ENCODE measurements around the gene FHIT.

FHIT gene

DNA sequence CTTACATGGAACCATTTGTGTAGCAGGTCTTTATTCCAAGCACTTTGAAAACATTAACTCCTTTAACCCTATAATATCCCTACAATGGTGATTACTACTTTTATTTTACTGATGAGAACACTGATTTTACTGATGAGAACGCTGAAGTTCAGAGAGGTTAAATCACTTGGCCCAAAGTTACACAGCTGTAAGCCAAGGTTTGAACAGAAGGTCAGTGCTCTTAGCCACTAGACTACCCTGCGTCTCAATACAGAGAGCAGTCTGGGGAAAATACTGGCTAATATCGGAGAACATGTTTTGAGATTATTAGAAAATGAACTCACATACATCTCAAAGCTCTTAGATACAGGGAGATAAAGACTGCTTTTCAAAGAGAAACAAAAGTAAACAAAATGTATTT lies 827.2 kb downstream of the FHIT start:
- no peak for DNase-seq
- Histone ChIP-seq H3K4me1 (no peaks in the 10 kb centered on the region), H3K4me3 (no peak overlapping the region), H3K27me3 (no peaks in the 10 kb centered on the region), H3K27ac (no peak overlapping the region), H3K36me3 (no peaks in the 10 kb centered on the region), H3K9me3 (no peaks in the 10 kb centered on the region)
- intact Hi-C loops (cut with DNase I; ENCODE audit: low total_unique reads): no loop called here
- TF ChIP-seq, protein P1, sequence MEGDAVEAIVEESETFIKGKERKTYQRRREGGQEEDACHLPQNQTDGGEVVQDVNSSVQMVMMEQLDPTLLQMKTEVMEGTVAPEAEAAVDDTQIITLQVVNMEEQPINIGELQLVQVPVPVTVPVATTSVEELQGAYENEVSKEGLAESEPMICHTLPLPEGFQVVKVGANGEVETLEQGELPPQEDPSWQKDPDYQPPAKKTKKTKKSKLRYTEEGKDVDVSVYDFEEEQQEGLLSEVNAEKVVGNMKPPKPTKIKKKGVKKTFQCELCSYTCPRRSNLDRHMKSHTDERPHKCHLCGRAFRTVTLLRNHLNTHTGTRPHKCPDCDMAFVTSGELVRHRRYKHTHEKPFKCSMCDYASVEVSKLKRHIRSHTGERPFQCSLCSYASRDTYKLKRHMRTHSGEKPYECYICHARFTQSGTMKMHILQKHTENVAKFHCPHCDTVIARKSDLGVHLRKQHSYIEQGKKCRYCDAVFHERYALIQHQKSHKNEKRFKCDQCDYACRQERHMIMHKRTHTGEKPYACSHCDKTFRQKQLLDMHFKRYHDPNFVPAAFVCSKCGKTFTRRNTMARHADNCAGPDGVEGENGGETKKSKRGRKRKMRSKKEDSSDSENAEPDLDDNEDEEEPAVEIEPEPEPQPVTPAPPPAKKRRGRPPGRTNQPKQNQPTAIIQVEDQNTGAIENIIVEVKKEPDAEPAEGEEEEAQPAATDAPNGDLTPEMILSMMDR (IDR thresholded peaks at IDR 0.05): no peak

DNA sequence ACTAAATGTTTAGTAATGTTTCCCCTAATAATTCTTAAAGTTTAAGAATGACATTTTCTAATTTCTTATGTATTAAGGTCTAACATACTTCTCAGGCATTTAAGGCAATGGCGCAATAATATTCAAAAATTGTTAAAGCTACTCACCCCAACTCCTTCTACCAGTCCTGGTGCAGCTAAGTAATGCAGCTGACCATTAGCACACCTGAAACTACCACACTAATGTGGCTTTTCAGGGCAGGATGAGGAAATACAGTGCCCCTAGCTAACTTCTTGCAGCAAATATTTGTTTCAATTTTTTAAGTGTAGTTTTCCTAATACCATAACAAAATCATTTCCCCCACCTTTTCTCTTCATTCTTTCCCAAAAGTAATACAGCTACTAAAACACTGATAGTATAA lies 827.7 kb downstream of the FHIT start:
- TF ChIP-seq, protein P1 (IDR thresholded peaks at IDR 0.05): no peak

GRCh38 chr3:60421749-60422446 lies 829.4 kb downstream of the FHIT start:
- H3K36me3 ChIP-seq: no peaks in the 10 kb centered on the region
- intact Hi-C loops (cut with DNase I; ENCODE audit: low total_unique reads): no loop called here
- no peaks in the 10 kb centered on the region for H3K4me1 ChIP-seq
- H3K27me3 ChIP-seq: no peaks in the 10 kb centered on the region
- H3K9me3 ChIP-seq: no peaks in the 10 kb centered on the region
- no peak overlapping the region for H3K4me3 ChIP-seq
- H3K27ac ChIP-seq: no peak overlapping the region
- DNase-seq: no peak
- TF ChIP-seq, protein P1 (IDR thresholded peaks at IDR 0.05): no peak

More for the DNA sequence above, 827.7 kb downstream of the FHIT start:
- H3K36me3 ChIP-seq: no peaks in the 10 kb centered on the region
- no peaks in the 10 kb centered on the region for H3K9me3 ChIP-seq
- DNase-seq: no peak
- no peaks in the 10 kb centered on the region for H3K4me1 ChIP-seq
- intact Hi-C loops (cut with DNase I; ENCODE audit: low total_unique reads): no loop called here
- H3K4me3 ChIP-seq: no peak overlapping the region
- no peaks in the 10 kb centered on the region for H3K27me3 ChIP-seq
- H3K27ac ChIP-seq: no peak overlapping the region

- TF ChIP-seq, protein P1 (IDR thresholded peaks at IDR 0.05): no peak
- Histone ChIP-seq H3K27ac (no peak overlapping the region), H3K36me3 (no peaks in the 10 kb centered on the region), H3K27me3 (no peaks in the 10 kb centered on the region), H3K4me1 (no peaks in the 10 kb centered on the region), H3K9me3 (no peaks in the 10 kb centered on the region), H3K4me3 (no peak overlapping the region)
- DNase-seq: no peak
- intact Hi-C loops (cut with DNase I; ENCODE audit: low total_unique reads): no loop called here
Observed at GRCh38 chr3:60417576-60417975, 833.7 kb downstream of the FHIT start.

DNA sequence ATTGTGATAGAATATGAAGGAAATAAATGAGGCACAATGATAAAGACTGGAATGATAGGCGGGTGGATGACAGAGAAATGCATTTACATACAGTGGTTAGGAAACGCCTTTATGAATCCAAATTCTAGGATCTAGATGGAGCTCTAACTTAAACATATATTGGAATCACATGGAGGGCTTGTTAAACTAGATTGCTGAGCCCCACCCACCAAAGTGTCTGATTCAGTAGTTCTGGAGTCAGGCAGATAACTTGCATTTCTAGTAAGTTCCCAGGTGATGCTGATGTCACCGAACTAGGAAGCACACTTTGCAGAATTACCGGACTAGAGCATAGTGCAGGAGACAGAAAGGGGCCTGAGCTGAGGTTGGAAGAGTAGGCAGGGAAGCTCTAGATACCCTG lies 837.2 kb downstream of the FHIT start:
- DNase-seq: no peak
- H3K27ac ChIP-seq: no peak overlapping the region
- H3K4me1 ChIP-seq: no peaks in the 10 kb centered on the region
- H3K27me3 ChIP-seq: no peaks in the 10 kb centered on the region
- H3K36me3 ChIP-seq: no peaks in the 10 kb centered on the region
- TF ChIP-seq, protein P1 (IDR thresholded peaks at IDR 0.05): no peak
- H3K4me3 ChIP-seq: no peak overlapping the region
- no peaks in the 10 kb centered on the region for H3K9me3 ChIP-seq
- intact Hi-C loops (cut with DNase I; ENCODE audit: low total_unique reads): no loop called here

- Histone ChIP-seq H3K27me3 (no peaks in the 10 kb centered on the region), H3K9me3 (no peaks in the 10 kb centered on the region), H3K36me3 (no peaks in the 10 kb centered on the region), H3K27ac (no peak overlapping the region), H3K4me1 (no peaks in the 10 kb centered on the region), H3K4me3 (no peak overlapping the region)
- DNase-seq: no peak
- TF ChIP-seq, protein P1 (IDR thresholded peaks at IDR 0.05): no peak
- intact Hi-C loops (cut with DNase I; ENCODE audit: low total_unique reads): no loop called here
Observed at GRCh38 chr3:60413551-60413950, 837.7 kb downstream of the FHIT start.

Measured in tibial artery (tissue), 4 donors.